ENCODE data around the gene COQ4. TPM values are rescaled to one million over a fixed set of nuclear protein-coding genes. Genes with fewer than 3 reads are reported as not detected.

Gene COQ4
- polyA plus RNA-seq (2012; ENCODE audit: insufficient read length, low read depth), result 62.8 TPM

DNA sequence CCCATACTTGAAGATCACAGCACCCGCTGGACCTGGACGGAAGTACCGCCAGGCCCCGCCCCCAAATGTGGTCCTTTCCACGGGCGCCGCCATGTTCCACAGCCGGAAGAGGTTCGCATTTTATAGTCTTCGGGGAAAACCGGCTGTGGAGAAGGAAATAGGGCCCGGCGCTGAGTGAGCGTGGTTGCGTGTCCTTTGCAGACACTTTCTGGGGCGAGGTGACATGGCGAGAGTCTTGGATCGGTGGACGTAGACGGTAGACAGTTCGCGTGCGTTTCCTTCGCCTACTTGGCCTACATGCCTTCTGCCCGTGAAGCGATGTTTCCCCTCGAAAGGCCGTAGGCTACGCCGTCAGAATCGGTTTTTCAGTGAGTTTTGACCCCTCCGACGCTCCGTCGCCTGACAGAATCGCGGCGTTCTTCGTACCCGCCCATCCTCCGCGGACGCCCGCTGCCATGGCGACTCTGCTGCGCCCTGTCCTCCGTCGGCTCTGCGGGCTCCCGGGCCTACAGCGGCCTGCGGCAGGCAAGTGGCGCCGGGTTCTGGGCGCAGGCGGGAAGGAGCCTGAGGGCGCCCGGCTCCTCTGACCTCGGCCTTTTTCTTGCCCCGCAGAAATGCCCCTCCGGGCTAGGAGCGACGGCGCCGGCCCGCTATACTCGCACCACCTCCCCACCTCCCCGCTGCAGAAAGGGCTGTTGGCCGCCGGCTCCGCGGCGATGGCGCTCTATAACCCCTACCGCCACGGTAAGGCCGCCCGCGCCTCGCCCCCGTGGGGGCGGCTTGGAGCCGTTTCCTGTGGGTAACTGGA, at the start of gene COQ4, which contains the start of gene TRUB2:
COQ4 (plus strand) TSS at position 436 of the 808 bp plus-strand sequence; CDS start at position 456, 20 bp downstream.
TRUB2 (minus strand) TSS at position 44 of the 808 bp plus-strand sequence; CDS start at position 5, 39 bp downstream.
- TF ChIP-seq FOXP2 (optimal IDR thresholded peaks at IDR 0.05; ENCODE audit: borderline replicate concordance, extremely low read depth, extremely low read length, insufficient read depth) (peak; percentile 12), SIN3A (IDR thresholded peaks at IDR 0.05; ENCODE audit: borderline replicate concordance, insufficient read depth, low read length) (peak; percentile 96), POLR2AphosphoS5 (IDR thresholded peaks at IDR 0.05; ENCODE audit: low read depth, low read length) (peak; percentile 58; the same call in 1 of the 2 replicates), TAF1 (IDR thresholded peaks at IDR 0.05; ENCODE audit: borderline replicate concordance, insufficient read depth, low read length) (peak; percentile 44; the same call in 1 of the 2 replicates)
- TF ChIP-seq, protein P1, sequence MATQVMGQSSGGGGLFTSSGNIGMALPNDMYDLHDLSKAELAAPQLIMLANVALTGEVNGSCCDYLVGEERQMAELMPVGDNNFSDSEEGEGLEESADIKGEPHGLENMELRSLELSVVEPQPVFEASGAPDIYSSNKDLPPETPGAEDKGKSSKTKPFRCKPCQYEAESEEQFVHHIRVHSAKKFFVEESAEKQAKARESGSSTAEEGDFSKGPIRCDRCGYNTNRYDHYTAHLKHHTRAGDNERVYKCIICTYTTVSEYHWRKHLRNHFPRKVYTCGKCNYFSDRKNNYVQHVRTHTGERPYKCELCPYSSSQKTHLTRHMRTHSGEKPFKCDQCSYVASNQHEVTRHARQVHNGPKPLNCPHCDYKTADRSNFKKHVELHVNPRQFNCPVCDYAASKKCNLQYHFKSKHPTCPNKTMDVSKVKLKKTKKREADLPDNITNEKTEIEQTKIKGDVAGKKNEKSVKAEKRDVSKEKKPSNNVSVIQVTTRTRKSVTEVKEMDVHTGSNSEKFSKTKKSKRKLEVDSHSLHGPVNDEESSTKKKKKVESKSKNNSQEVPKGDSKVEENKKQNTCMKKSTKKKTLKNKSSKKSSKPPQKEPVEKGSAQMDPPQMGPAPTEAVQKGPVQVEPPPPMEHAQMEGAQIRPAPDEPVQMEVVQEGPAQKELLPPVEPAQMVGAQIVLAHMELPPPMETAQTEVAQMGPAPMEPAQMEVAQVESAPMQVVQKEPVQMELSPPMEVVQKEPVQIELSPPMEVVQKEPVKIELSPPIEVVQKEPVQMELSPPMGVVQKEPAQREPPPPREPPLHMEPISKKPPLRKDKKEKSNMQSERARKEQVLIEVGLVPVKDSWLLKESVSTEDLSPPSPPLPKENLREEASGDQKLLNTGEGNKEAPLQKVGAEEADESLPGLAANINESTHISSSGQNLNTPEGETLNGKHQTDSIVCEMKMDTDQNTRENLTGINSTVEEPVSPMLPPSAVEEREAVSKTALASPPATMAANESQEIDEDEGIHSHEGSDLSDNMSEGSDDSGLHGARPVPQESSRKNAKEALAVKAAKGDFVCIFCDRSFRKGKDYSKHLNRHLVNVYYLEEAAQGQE (IDR thresholded peaks at IDR 0.05; ENCODE audit: insufficient read depth in 1 of 2, low read depth in 2 of 2, low read length in 2 of 2), result no peak

DNA sequence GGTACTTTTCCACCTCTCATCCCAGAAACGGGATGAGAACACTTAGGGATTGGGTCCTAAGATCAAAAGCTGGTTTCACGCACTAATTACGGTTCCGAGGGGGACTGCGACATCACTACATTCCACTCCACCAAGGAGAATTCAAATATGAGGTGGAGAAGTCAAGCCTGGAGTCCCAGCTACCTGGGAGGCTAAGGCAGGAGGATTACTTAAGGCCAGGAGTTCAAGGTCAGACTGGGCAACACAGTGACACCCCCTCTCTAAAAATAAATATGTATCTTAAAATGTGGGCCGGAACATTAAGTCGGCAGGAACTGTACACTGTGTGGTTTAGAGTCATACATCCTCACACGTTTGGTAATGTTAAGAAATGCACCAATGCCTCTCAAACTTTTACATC, 48.4 kb upstream of the COQ4 start:
- no peak for TF ChIP-seq POLR2AphosphoS5 (IDR thresholded peaks at IDR 0.05; ENCODE audit: low read depth, low read length)
- no peak for TF ChIP-seq TAF1 (IDR thresholded peaks at IDR 0.05; ENCODE audit: borderline replicate concordance, insufficient read depth, low read length)
- no peak for TF ChIP-seq SIN3A (IDR thresholded peaks at IDR 0.05; ENCODE audit: borderline replicate concordance, insufficient read depth, low read length)
- TF ChIP-seq, protein P1 (IDR thresholded peaks at IDR 0.05; ENCODE audit: insufficient read depth in 1 of 2, low read depth in 2 of 2, low read length in 2 of 2), result no peak
- TF ChIP-seq FOXP2 (optimal IDR thresholded peaks at IDR 0.05; ENCODE audit: borderline replicate concordance, extremely low read depth, extremely low read length, insufficient read depth), result no peak

DNA sequence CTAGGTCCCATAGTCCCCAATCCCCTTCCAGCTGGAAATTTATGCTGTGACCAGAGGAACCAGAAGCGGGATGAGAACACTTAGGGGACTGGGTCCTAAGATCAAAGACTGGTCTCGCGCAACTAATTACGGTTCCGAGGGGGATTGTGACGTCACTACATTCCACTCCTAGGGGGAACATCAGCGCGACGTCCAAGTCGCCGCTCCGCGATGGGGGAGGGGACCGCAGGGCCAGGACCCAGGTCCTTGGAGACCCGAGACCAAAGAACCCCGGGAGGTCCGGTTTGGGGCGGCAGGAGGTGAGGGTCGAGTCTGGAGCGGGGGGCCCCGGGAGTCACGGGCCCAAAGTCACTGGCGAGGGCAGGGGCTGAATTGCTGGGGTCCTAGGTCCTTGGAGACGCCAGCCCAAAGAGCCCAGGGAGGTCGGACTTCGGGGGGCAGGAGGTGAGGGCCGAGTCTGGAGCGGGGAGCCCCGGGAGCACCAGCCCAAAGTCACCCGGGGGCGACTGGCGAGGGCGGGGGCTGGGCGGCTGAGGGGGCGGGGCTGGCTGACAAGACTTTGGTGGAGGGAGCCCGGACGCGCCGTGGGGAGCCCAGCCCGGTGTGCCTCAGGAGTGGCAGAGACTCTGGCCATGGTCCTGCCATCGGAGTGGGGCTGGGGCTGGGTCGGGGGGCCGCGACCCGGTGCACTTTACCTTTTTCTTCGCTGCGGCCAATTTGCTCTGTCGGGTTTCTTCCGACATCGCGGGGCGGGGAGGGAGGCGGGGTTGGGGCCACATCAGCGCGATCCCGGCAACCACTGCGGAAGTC, 47.2 kb upstream of the COQ4 start, which contains the start of gene GOLGA2:
GOLGA2 (minus strand) TSS at position 810 of the 810 bp plus-strand sequence; CDS start at position 779, 31 bp downstream.
- TF ChIP-seq, protein P1 (IDR thresholded peaks at IDR 0.05; ENCODE audit: insufficient read depth in 1 of 2, low read depth in 2 of 2, low read length in 2 of 2), result peak in 1 of 2 experiments; percentile 64; a peak in 1 of 4 replicates
- no peak for TF ChIP-seq POLR2AphosphoS5 (IDR thresholded peaks at IDR 0.05; ENCODE audit: low read depth, low read length)

DNA sequence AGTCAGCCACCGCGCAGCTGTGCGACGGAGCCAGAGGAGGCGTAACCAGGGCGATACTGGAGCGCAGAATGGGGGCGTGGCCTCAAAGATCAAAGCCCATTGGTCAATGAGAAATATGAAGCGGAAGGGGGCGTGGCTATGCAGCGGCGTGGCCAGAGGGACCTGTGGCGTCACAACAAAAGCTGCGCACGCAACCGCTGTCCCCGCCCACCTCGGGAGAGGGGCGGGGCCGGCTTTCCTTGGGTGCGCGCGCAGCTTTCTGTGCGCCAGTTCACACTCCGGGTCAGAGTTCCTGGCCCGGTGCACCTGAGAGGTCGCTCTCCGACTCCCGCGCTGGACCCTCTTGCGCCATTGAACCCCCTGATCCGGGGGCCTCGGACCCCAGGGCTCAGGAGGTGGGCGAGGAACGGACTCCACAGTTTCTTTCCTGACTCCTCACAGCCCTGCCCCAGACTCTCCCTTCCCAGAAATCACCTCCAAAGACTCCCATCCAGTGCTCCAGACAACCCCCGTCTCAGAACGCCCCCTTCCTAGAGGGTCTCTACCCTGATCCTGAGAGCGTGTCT, 46.5 kb upstream of the COQ4 start, which contains the start of gene SWI5:
SWI5 (plus strand) TSS at position 269 of the 566 bp plus-strand sequence.
- peak; percentile 96 for TF ChIP-seq POLR2AphosphoS5 (IDR thresholded peaks at IDR 0.05; ENCODE audit: low read depth, low read length)
- no peak for TF ChIP-seq FOXP2 (optimal IDR thresholded peaks at IDR 0.05; ENCODE audit: borderline replicate concordance, extremely low read depth, extremely low read length, insufficient read depth)
- peak; percentile 79; the same call in 1 of the 2 replicates for TF ChIP-seq TAF1 (IDR thresholded peaks at IDR 0.05; ENCODE audit: borderline replicate concordance, insufficient read depth, low read length)
- TF ChIP-seq SIN3A (IDR thresholded peaks at IDR 0.05; ENCODE audit: borderline replicate concordance, insufficient read depth, low read length), result no peak

All from PFSK-1 (cell line).